ENCODE data around the gene IQCE.

Gene IQCE

GRCh38 chr7:2521952-2522591 is 36.7 kb upstream of the IQCE start:
- H3K4me1 ChIP-seq (ENCODE audit: control insufficient read depth, insufficient read depth, low read length): peaks cover 31% of the 10 kb centered on the region

GRCh38 chr7:2522780-2523433 is 35.9 kb upstream of the IQCE start:
- peak overlapping the region in 1 of 2 donors; percentile 55 for H3K4me3 ChIP-seq (ENCODE audit: low read length in 2 of 2)
- H3K4me1 ChIP-seq (ENCODE audit: control insufficient read depth, insufficient read depth, low read length): peaks cover 31% of the 10 kb centered on the region
- H3K27ac ChIP-seq (ENCODE audit: low read length): no peak overlapping the region
- H3K36me3 ChIP-seq (ENCODE audit: control insufficient read depth in 2 of 2, insufficient read depth in 2 of 2, low read length in 2 of 2): no peaks in the 10 kb centered on the region
- peaks cover 36 to 69% of the 10 kb centered on the region in 2 donors for H3K27me3 ChIP-seq (ENCODE audit: control insufficient read depth in 1 of 2, insufficient read depth in 2 of 2, low read length in 2 of 2)
- no peaks in the 10 kb centered on the region for H3K9me3 ChIP-seq (ENCODE audit: control insufficient read depth in 2 of 2, low read length in 2 of 2)
- H3K9ac ChIP-seq (ENCODE audit: low read length in 2 of 2): no peak overlapping the region

More at GRCh38 chr7:2521952-2522591, 36.7 kb upstream of the IQCE start:
- Histone ChIP-seq H3K36me3 (ENCODE audit: control insufficient read depth in 2 of 2, insufficient read depth in 2 of 2, low read length in 2 of 2) (no peaks in the 10 kb centered on the region), H3K27ac (ENCODE audit: low read length) (no peak overlapping the region), H3K9me3 (ENCODE audit: control insufficient read depth in 2 of 2, low read length in 2 of 2) (no peaks in the 10 kb centered on the region), H3K27me3 (ENCODE audit: control insufficient read depth in 1 of 2, insufficient read depth in 2 of 2, low read length in 2 of 2) (peaks cover 36 to 62% of the 10 kb centered on the region in 2 donors), H3K4me3 (ENCODE audit: low read length in 2 of 2) (peak overlapping the region in 1 of 2 donors; percentile 71), H3K9ac (ENCODE audit: low read length in 2 of 2) (no peak overlapping the region)

GRCh38 chr7:2523461-2523936 is 35.3 kb upstream of the IQCE start:
- Histone ChIP-seq H3K27me3 (ENCODE audit: control insufficient read depth in 1 of 2, insufficient read depth in 2 of 2, low read length in 2 of 2) (peaks cover 36 to 71% of the 10 kb centered on the region in 2 donors), H3K36me3 (ENCODE audit: control insufficient read depth in 2 of 2, insufficient read depth in 2 of 2, low read length in 2 of 2) (no peaks in the 10 kb centered on the region), H3K9me3 (ENCODE audit: control insufficient read depth in 2 of 2, low read length in 2 of 2) (no peaks in the 10 kb centered on the region), H3K9ac (ENCODE audit: low read length in 2 of 2) (no peak overlapping the region), H3K27ac (ENCODE audit: low read length) (no peak overlapping the region), H3K4me1 (ENCODE audit: control insufficient read depth, insufficient read depth, low read length) (peaks cover 36% of the 10 kb centered on the region), H3K4me3 (ENCODE audit: low read length in 2 of 2) (peak overlapping the region in 1 of 2 donors; percentile 47)

GRCh38 chr7:2523941-2524807 is 34.6 kb upstream of the IQCE start:
- peak overlapping the region in 1 of 2 donors; percentile 35 for H3K4me3 ChIP-seq (ENCODE audit: low read length in 2 of 2)
- peaks cover 36 to 69% of the 10 kb centered on the region in 2 donors for H3K27me3 ChIP-seq (ENCODE audit: control insufficient read depth in 1 of 2, insufficient read depth in 2 of 2, low read length in 2 of 2)
- H3K27ac ChIP-seq (ENCODE audit: low read length): no peak overlapping the region

GRCh38 chr7:2524808-2525657 is 33.7 kb upstream of the IQCE start:
- no peak overlapping the region for H3K27ac ChIP-seq (ENCODE audit: low read length)
- H3K4me3 ChIP-seq (ENCODE audit: low read length in 2 of 2): no peak overlapping the region
- no peaks in the 10 kb centered on the region for H3K36me3 ChIP-seq (ENCODE audit: control insufficient read depth in 2 of 2, insufficient read depth in 2 of 2, low read length in 2 of 2)
- no peaks in the 10 kb centered on the region for H3K9me3 ChIP-seq (ENCODE audit: control insufficient read depth in 2 of 2, low read length in 2 of 2)
- peaks cover 36 to 68% of the 10 kb centered on the region in 2 donors for H3K27me3 ChIP-seq (ENCODE audit: control insufficient read depth in 1 of 2, insufficient read depth in 2 of 2, low read length in 2 of 2)
- no peak overlapping the region for H3K9ac ChIP-seq (ENCODE audit: low read length in 2 of 2)
- peaks cover 34% of the 10 kb centered on the region for H3K4me1 ChIP-seq (ENCODE audit: control insufficient read depth, insufficient read depth, low read length)

More at GRCh38 chr7:2523941-2524807, 34.6 kb upstream of the IQCE start:
- no peak overlapping the region for H3K9ac ChIP-seq (ENCODE audit: low read length in 2 of 2)
- no peaks in the 10 kb centered on the region for H3K9me3 ChIP-seq (ENCODE audit: control insufficient read depth in 2 of 2, low read length in 2 of 2)
- H3K36me3 ChIP-seq (ENCODE audit: control insufficient read depth in 2 of 2, insufficient read depth in 2 of 2, low read length in 2 of 2): no peaks in the 10 kb centered on the region
- peaks cover 33% of the 10 kb centered on the region for H3K4me1 ChIP-seq (ENCODE audit: control insufficient read depth, insufficient read depth, low read length)

GRCh38 chr7:2525658-2526630 is 32.8 kb upstream of the IQCE start:
- no peak overlapping the region for H3K27ac ChIP-seq (ENCODE audit: low read length)

GRCh38 chr7:2526659-2527504 is 31.9 kb upstream of the IQCE start:
- Histone ChIP-seq H3K4me1 (ENCODE audit: control insufficient read depth, insufficient read depth, low read length) (peaks cover 33% of the 10 kb centered on the region), H3K27me3 (ENCODE audit: control insufficient read depth in 1 of 2, insufficient read depth in 2 of 2, low read length in 2 of 2) (peaks cover 31 to 58% of the 10 kb centered on the region in 2 donors), H3K9me3 (ENCODE audit: control insufficient read depth in 2 of 2, low read length in 2 of 2) (no peaks in the 10 kb centered on the region), H3K4me3 (ENCODE audit: low read length in 2 of 2) (no peak overlapping the region), H3K36me3 (ENCODE audit: control insufficient read depth in 2 of 2, insufficient read depth in 2 of 2, low read length in 2 of 2) (no peaks in the 10 kb centered on the region), H3K9ac (ENCODE audit: low read length in 2 of 2) (no peak overlapping the region), H3K27ac (ENCODE audit: low read length) (no peak overlapping the region)

More at GRCh38 chr7:2525658-2526630, 32.8 kb upstream of the IQCE start:
- Histone ChIP-seq H3K4me3 (ENCODE audit: low read length in 2 of 2) (no peak overlapping the region), H3K36me3 (ENCODE audit: control insufficient read depth in 2 of 2, insufficient read depth in 2 of 2, low read length in 2 of 2) (no peaks in the 10 kb centered on the region), H3K27me3 (ENCODE audit: control insufficient read depth in 1 of 2, insufficient read depth in 2 of 2, low read length in 2 of 2) (peaks cover 33 to 64% of the 10 kb centered on the region in 2 donors), H3K4me1 (ENCODE audit: control insufficient read depth, insufficient read depth, low read length) (peaks cover 31% of the 10 kb centered on the region), H3K9ac (ENCODE audit: low read length in 2 of 2) (no peak overlapping the region), H3K9me3 (ENCODE audit: control insufficient read depth in 2 of 2, low read length in 2 of 2) (no peaks in the 10 kb centered on the region)

- no peak overlapping the region for H3K27ac ChIP-seq (ENCODE audit: low read length)
Observed at GRCh38 chr7:2527505-2528467, 31.0 kb upstream of the IQCE start.

More at GRCh38 chr7:2527505-2528467, 31.0 kb upstream of the IQCE start:
- H3K4me1 ChIP-seq (ENCODE audit: control insufficient read depth, insufficient read depth, low read length): peaks cover 32% of the 10 kb centered on the region
- peaks cover 24 to 49% of the 10 kb centered on the region in 2 donors for H3K27me3 ChIP-seq (ENCODE audit: control insufficient read depth in 1 of 2, insufficient read depth in 2 of 2, low read length in 2 of 2)
- no peaks in the 10 kb centered on the region for H3K9me3 ChIP-seq (ENCODE audit: control insufficient read depth in 2 of 2, low read length in 2 of 2)
- H3K4me3 ChIP-seq (ENCODE audit: low read length in 2 of 2): no peak overlapping the region
- no peak overlapping the region for H3K9ac ChIP-seq (ENCODE audit: low read length in 2 of 2)
- H3K36me3 ChIP-seq (ENCODE audit: control insufficient read depth in 2 of 2, insufficient read depth in 2 of 2, low read length in 2 of 2): no peaks in the 10 kb centered on the region
